Activated CD8-positive, alpha-beta T cell treated with anti-CD3 and anti-CD28 coated beads for 36 hours (primary cell): ENCODE data around the gene RFPL3. TPM values are rescaled to one million over a fixed set of nuclear protein-coding genes. Genes with fewer than 3 reads are reported as not detected.

Source experiments
- ATAC-seq: fragments of 200-7000 bp; cut with Tn5 transposase; one replicate; pipeline ENCODE4 v1.10.0; 2021; ENCODE audit warnings: mild to moderate bottlenecking, moderate library complexity
- CTCF ChIA-PET: fragments of 350-600 bp; sonication (Branson Sonifier 250); formaldehyde crosslinking; loops from one replicate; lab custom pipeline; 2021; ENCODE audit warnings: antibody characterized with exemption; lab: Charles Lee
- POLR2A ChIA-PET: fragments of 350-600 bp; sonication (Branson Sonifier 250); formaldehyde crosslinking; loops from one replicate; lab custom pipeline; 2021; ENCODE audit warnings: antibody characterized with exemption; lab: Charles Lee
- DNase-seq: peaks from one replicate; pipeline ENCODE4 v3.0.0-alpha.2; 2020
- H3K27ac Mint-ChIP-seq: one replicate; pipeline ENCODE4 v1.8.0; 2021; ENCODE audit warnings: mild to moderate bottlenecking, mixed read lengths
- H3K27me3 Mint-ChIP-seq: one replicate; pipeline ENCODE4 v1.8.0; 2021; ENCODE audit warnings: mixed read lengths
- H3K36me3 Mint-ChIP-seq: one replicate; pipeline ENCODE4 v1.8.0; 2021; ENCODE audit warnings: low read depth, mixed read lengths
- H3K4me1 Mint-ChIP-seq: one replicate; pipeline ENCODE4 v1.8.0; 2021; ENCODE audit warnings: low read depth, mixed read lengths
- H3K4me3 Mint-ChIP-seq: one replicate; pipeline ENCODE4 v1.8.0; 2021; ENCODE audit warnings: mild to moderate bottlenecking, moderate library complexity, mixed read lengths
- H3K9me3 Mint-ChIP-seq: one replicate; pipeline ENCODE4 v1.8.0; 2021; ENCODE audit warnings: mixed read lengths
- CTCF ChIP-seq: fragments of 200-600 bp; IDR thresholded peaks from one replicate; pipeline ENCODE4 v1.8.0; 2022; ENCODE audit warnings: antibody characterized with exemption, mild to moderate bottlenecking
- intact Hi-C: fragments of 100-400 bp; cut with micrococcal nuclease; formaldehyde crosslinking; loops from one replicate; pipeline ENCODE4 v1.10.0; 2022
- total RNA-seq, 2 experiments: library from RNA; stranded (reverse); gene quantifications; one replicate each; pipeline ENCODE4 v1.2.3, GENCODE V29; 2021

The RFPL3 gene
- total RNA-seq, 2 experiments from 2014 or later, result not detected

DNA sequence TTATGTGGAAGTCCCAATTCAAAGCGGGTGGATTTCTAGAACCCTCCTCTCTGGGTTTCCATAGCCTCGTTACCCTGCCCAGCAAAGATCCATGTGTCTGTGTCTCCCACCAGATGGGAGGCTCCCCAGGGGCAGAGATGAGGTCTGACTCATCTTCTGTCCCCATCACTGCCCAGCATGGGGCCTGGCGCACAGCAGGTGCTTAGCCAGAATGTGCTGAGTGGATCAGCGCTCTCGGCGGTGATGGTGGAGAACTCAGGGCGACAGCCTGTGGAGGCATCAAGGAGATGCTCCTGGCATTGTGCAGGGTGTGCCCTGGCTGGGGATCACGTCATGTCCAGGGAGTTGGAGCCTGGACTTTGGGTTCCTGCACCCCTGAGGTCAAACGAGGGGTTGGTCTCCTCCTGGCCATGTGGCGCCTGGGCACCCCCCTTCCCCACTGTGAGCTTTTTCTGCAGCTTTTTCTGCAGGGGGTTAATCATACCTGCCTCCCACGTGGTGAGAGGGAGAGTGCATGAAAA, 46.1 kb upstream of the RFPL3 start:
- DNase-seq (no peak), ATAC-seq (no peak)
- no peak for TF ChIP-seq CTCF
- Mint-ChIP-seq H3K27me3 (peaks cover 21% of the 10 kb centered on the region), H3K36me3 (no peaks in the 10 kb centered on the region), H3K27ac (no peak overlapping the region), H3K4me1 (no peaks in the 10 kb centered on the region), H3K4me3 (no peak overlapping the region), H3K9me3 (no peaks in the 10 kb centered on the region)
- ChIA-PET CTCF (no interaction called here), POLR2A (no interaction called here)
- intact Hi-C loops, result no loop called here

DNA sequence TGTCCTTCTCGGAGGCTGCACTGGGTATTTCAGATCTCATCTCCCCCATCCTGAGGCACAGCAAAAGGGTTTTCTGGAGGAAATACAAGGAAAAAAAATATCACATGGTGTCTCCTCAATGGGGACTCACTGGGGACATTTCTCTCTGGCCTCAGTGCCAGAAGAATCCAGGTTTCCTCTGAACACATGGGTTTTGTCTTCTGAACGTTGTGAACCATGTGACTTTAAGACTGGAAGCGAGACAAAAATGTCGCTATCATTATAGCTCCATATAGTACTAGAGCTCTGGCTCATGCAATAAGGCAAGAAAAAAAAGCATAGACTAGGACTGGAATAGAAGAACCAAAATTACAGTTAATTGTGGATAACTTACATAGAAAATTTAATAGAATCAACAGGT, 44.9 kb upstream of the RFPL3 start:
- no peaks in the 10 kb centered on the region for H3K9me3 Mint-ChIP-seq
- ATAC-seq, result no peak
- no peak overlapping the region for H3K27ac Mint-ChIP-seq
- CTCF ChIA-PET, result no interaction called here
- peaks cover 22% of the 10 kb centered on the region for H3K27me3 Mint-ChIP-seq
- intact Hi-C loops, result no loop called here
- no peak overlapping the region for H3K4me3 Mint-ChIP-seq
- H3K4me1 Mint-ChIP-seq, result no peaks in the 10 kb centered on the region
- TF ChIP-seq CTCF, result no peak
- no peak for DNase-seq
- H3K36me3 Mint-ChIP-seq, result no peaks in the 10 kb centered on the region
- POLR2A ChIA-PET, result no interaction called here

GRCh38 chr22:32313532-32313931, 44.1 kb upstream of the RFPL3 start:
- Mint-ChIP-seq H3K9me3 (no peaks in the 10 kb centered on the region), H3K4me1 (no peaks in the 10 kb centered on the region), H3K4me3 (no peak overlapping the region), H3K27ac (no peak overlapping the region), H3K27me3 (peaks cover 24% of the 10 kb centered on the region), H3K36me3 (no peaks in the 10 kb centered on the region)
- POLR2A ChIA-PET, result no interaction called here
- ATAC-seq, result no peak
- TF ChIP-seq CTCF, result no peak
- CTCF ChIA-PET, result no interaction called here
- DNase-seq, result no peak
- intact Hi-C loops, result no loop called here

GRCh38 chr22:32317524-32317923, 40.1 kb upstream of the RFPL3 start:
- Mint-ChIP-seq H3K4me1 (no peaks in the 10 kb centered on the region), H3K4me3 (no peak overlapping the region), H3K9me3 (no peaks in the 10 kb centered on the region), H3K36me3 (no peaks in the 10 kb centered on the region), H3K27ac (no peak overlapping the region), H3K27me3 (peaks cover 14% of the 10 kb centered on the region)
- DNase-seq, result no peak
- no peak for TF ChIP-seq CTCF
- intact Hi-C loops, result no loop called here
- ATAC-seq, result no peak
- POLR2A ChIA-PET, result no interaction called here
- CTCF ChIA-PET, result no interaction called here

- TF ChIP-seq CTCF, result no peak
- ChIA-PET CTCF (no interaction called here), POLR2A (no interaction called here)
- no peak for DNase-seq
- H3K36me3 Mint-ChIP-seq, result no peaks in the 10 kb centered on the region
- peaks cover 14% of the 10 kb centered on the region for H3K27me3 Mint-ChIP-seq
- no peaks in the 10 kb centered on the region for H3K9me3 Mint-ChIP-seq
- intact Hi-C loops, result no loop called here
- no peak overlapping the region for H3K4me3 Mint-ChIP-seq
- no peak for ATAC-seq
- no peak overlapping the region for H3K27ac Mint-ChIP-seq
- H3K4me1 Mint-ChIP-seq, result no peaks in the 10 kb centered on the region
Observed at GRCh38 chr22:32318361-32318760, 39.3 kb upstream of the RFPL3 start.
